MV-4-11 (cell line): Measurements from ENCODE around the gene MATN1.
"Not testable (repeated sequence)": the region's sequence is repeated elsewhere in the genome, so short reads cannot be mapped to it uniquely, and the experiment has no call there.

ENCODE experiments used
- DNase-seq: peaks from one replicate; lab custom pipeline; 2025; lab: John Stamatoyannopoulos, UW

MATN1 gene

GRCh38 chr1:30696831-30697230, 26.6 kb downstream of the MATN1 start:
- no peak for DNase-seq

DNA sequence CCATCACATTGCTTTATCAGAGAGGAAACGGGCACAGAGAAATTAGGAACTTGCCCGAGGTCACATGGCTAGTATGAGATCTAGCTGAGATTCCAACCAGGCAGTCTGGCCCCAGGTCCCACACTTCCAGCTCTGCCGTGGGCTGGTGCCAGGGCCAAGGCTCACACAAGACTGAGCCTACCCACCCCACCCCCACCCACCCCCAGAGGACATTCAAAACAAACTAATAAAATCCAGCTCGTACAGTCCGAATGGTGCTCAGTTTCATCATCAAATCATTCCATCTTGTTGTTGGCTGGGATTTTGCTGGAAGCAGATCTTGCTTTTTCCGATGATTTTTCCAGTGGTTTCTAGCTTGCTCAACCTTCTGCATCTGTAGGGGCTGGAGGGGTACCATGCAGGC, 27.9 kb downstream of the MATN1 start:
- no peak for DNase-seq

GRCh38 chr1:30694280-30695175, 28.9 kb downstream of the MATN1 start:
- DNase-seq, result no peak

GRCh38 chr1:30693822-30694221, 29.6 kb downstream of the MATN1 start:
- no peak for DNase-seq

DNA sequence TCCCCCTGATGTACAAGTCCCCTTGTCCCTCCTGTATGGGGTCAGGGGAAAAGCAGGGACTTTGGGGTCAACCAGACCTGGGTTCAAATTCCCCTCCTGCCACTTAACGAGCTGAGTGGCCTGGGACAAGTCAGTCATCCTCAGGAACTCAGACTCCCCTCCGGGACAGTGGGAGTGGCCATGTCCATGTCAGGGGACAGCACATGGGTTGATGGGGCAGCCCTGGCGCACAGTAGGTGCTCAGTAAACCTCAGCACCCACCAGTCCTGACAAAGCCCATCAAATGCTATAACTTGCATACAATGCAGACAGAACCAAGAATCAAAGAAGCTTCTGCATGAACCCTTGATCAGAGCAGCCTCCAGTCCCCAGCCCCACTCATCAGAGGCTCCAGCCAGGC, 30.0 kb downstream of the MATN1 start:
- DNase-seq, result no peak

DNA sequence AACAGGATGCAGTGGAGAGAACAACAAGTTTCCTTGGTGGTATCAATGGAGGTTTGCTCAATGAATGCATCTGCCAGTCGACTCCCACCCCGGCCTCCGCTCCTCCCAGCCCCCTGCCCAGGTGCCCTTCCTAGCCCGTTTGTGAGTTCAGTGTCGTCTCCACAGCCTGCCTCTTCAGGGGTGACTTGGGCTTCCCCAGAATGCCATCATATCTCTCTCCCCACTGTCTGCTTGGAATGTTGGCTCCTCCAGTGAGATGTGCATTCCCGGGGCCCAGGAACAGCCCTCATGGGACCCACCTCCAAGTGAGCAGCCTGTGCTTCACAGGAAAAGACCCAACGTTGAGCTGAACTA, 30.5 kb downstream of the MATN1 start:
- no peak for DNase-seq

DNA sequence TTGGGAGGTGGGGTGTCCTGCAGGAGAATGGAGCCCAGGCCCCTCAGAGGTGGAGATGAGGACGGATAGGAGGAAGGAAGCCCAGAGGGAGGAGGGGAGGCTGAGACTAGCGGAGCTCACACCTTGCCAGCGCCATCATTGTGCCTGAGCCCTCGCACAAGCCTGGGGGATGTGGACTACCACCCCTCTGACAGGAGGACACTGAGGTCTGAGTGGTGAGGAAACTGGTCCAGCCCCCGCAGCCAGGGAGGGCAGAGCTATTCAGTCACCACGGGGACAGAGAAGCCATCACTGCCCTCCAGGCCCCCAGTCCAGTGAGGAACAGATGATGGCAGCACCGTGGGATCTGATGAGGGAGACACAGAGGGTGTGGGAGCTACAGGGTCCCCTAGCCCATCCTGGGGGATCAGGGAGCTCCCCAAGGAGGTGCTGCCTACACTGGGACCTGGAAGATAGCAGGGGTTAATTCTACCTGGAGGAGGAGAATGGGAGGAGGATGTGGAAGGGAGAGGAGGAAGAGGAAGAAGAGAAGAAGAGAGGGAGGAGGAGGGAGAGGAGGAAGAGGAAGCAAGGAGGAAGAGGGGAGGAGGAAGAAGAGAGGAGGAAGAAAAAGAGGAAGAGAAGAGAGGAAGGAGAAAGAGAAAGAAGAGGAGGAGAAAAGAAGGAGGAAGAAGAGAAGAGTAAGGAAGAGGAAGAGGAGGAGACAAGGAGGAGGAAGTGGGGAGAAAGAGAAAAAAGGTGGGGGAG, 31.0 kb downstream of the MATN1 start:
- no peak for DNase-seq

GRCh38 chr1:30691480-30691879, 31.9 kb downstream of the MATN1 start:
- no peak for DNase-seq

DNA sequence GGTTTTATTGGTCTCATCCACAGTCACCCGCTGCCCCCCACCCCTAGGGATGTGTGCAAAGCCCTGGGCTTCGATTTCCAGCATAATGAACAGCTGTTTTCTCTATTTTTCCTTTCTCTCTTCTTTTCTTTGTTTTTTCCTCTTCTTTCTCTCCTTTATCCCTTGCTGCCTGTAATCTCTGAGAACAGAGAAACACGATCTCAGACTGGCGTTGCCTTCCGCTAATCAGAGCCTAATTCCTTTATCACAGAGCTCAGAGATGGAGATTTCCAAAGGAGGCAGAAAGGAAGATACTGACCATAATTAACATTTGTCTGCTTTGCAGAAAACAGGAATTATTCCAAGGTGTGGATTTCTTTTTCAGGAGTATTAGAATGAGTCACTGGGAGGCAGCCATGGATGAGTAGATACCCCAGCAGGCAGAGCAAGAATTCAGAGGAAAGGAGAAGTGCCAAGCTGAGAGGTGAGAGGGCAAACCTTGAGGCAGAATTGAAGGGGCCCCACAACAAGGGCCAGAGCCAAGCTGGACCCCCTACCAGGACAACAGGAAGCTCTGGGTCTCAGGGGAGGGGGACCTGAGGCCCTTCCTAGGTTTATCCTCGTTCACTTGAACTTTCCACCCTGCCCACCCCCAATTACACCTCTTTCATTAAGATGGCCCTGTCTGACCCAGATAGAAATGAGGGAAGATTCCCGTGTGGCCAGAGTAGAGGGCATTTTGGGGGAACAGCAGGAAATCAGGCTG, 33.3 kb downstream of the MATN1 start:
- DNase-seq, result no peak

- DNase-seq, result no peak
These were observed 34.2 kb downstream of the MATN1 start for GRCh38 chr1:30688920-30689794.

GRCh38 chr1:30688516-30688915, 34.9 kb downstream of the MATN1 start:
- not testable (repeated sequence) for DNase-seq

- no peak for DNase-seq
These were observed 35.5 kb downstream of the MATN1 start for GRCh38 chr1:30687886-30688285.

- no peak for DNase-seq
These were observed 37.0 kb downstream of the MATN1 start for GRCh38 chr1:30686236-30686935.

DNA sequence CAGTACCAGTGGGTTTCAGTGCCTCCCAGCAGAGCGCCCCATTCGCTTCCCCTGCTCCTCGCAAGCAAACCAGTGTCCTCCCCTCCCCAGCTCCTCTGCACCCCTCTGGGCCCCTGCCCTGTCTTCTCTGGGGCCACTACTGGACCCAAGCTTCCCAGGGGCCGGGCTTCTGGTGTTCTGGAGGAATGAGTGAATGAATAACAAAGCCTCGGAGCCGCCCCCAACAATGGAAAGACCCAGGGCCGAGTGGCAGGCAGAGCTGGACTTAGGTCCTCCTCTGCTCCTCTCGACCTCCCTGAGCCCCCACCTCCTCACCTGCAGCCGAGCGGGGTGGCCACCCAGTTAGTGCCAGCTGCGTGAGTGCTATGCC, 37.6 kb downstream of the MATN1 start:
- DNase-seq, result no peak

GRCh38 chr1:30684881-30685795, 38.2 kb downstream of the MATN1 start:
- DNase-seq, result no peak

DNA sequence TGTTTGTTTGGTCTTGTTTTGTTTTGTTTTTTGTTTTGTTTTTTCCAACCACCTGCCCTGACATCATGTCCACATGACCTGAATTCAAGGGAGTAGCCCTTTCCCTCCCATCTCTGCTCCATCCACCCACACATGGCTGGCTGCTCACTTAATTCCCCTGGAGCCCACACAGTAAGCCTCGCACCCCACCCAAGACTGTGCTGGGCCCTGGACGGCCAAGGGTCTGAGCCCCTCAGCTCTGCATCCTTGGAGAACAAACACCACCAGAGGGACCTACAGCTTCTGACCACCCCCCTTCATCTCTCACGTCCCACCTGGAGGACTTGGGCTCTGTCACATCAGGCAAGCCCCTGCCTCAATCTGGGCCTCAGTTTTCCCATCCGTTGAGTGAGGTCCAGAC, 39.1 kb downstream of the MATN1 start:
- DNase-seq, result no peak

DNA sequence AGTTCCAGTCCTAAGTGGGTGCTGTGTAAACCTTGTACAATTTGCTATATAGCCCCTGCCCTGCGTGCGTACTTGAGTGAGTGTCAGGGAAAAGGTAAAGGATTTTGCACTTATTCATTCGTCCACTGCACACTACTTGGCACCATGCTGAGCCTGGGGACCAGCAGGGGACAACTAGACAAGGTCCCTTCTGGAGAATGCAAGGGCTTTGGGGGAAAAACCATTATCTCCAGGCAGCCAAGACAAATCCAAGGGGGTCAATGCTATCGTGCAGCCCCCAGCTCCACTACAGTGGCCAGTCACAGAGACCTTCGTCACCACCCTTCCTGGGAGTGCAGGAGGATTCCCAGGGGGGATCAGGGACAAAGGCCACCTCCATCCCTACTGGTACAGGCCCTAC, 39.7 kb downstream of the MATN1 start:
- no peak for DNase-seq

- no peak for DNase-seq
These were observed 40.7 kb downstream of the MATN1 start for GRCh38 chr1:30682396-30683275.

- no peak for DNase-seq
These were observed 41.6 kb downstream of the MATN1 start for GRCh38 chr1:30681782-30682181.
